Measurements from ENCODE around the gene DLST.

- TF ChIP-seq ESRRG (CRISPR knock-in tag; IDR thresholded peaks at IDR 0.05) (no peak), ZNF8 (CRISPR knock-in tag; IDR thresholded peaks at IDR 0.05) (no peak), PPARA (CRISPR knock-in tag; IDR thresholded peaks at IDR 0.05; ENCODE audit: borderline replicate concordance) (no peak), CSRNP3 (CRISPR knock-in tag; IDR thresholded peaks at IDR 0.05) (no peak), ZC3H10 (CRISPR knock-in tag; IDR thresholded peaks at IDR 0.05) (no peak), OSR1 (CRISPR knock-in tag; IDR thresholded peaks at IDR 0.05) (no peak), RARB (CRISPR knock-in tag; IDR thresholded peaks at IDR 0.05) (no peak), ZFP30 (CRISPR knock-in tag; IDR thresholded peaks at IDR 0.05) (no peak), ZFP3 (CRISPR knock-in tag; IDR thresholded peaks at IDR 0.05) (no peak), ZNF70 (CRISPR knock-in tag; IDR thresholded peaks at IDR 0.05) (no peak), GLIS3 (CRISPR knock-in tag; IDR thresholded peaks at IDR 0.05) (no peak), SNAI2 (CRISPR knock-in tag; IDR thresholded peaks at IDR 0.05) (no peak)
Observed at GRCh38 chr14:74917646-74918081, 35.9 kb downstream of the DLST start.

Data from SK-N-SH treated with all-trans-retinoic acid at 6 μM for 48 hours (cell line).